GM12873 (cell line): ENCODE results near the gene SCN1B.

Source experiments
- CTCF ChIP-seq: IDR thresholded peaks from 2 replicates; pipeline ENCODE4 v1.5.1; 2012; ENCODE audit warnings: low read depth, mild to moderate bottlenecking, moderate library complexity, low read length, control low read depth; ENCODE audit not compliant: insufficient read depth; ENCODE audit errors: missing control alignments

Gene SCN1B

DNA sequence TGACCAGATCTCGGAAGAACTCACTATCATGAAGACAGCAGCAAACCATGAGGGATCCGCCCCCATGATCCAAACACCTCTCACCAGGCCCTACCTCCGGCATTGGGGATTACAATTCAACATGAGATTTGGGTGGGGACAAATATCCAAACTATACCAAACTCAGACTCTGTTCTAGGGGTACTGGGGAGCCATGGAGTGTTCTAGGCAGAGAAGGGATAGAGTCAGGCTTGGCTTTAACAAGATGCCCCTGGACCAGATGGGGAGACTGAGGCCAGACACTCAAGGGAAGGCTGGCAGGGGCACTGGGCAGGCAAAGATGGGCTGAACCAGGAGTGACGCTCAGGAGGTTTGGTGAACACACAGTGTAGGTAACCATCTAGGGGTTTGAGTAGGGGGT, 11.9 kb upstream of the SCN1B start:
- TF ChIP-seq CTCF, result no peak

DNA sequence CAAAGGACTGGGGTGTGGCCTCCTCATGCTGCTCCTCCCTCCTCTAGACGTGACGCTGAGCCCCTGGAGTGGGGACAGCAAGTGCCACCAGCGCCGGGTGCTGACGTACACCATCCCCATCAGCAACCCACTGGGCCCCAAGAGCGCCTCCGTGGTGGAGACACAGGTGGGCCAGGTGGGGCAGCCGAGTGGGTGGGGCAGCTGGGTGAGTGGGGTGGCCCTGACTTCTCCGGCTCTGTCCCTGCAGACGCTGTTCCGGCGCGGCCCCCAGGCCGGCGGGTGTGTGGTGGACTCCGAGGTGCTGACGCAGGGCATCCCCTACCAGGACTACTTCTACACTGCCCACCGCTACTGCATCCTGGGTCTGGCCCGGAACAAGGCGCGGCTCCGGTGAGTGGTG, 11.1 kb upstream of the SCN1B start:
- no peak for TF ChIP-seq CTCF

GRCh38 chr19:35021016-35021415, 9.3 kb upstream of the SCN1B start:
- TF ChIP-seq CTCF, result no peak

- TF ChIP-seq CTCF, result no peak
Observed at GRCh38 chr19:35021596-35021995, 8.7 kb upstream of the SCN1B start.

DNA sequence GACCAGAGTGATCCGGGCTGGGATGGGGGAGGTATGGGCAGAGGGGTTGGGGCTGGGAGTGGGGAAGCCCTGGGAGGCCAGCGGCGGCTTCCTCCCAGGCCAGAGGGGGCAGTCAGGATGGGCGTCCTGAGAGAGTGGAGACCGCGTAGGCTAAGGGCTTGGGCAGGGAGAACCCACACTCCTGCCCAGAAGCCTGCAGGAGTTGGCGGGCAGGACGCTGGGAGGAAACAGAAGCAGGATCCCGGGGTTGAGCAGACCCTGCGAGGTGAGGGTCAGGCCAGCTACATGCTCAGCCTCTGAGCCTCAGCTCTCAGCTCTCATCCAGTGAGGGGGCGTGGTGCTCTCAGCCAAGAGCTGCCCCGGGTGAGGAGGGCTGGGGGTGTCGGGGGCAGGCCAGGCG, 7.8 kb upstream of the SCN1B start:
- no peak for TF ChIP-seq CTCF

DNA sequence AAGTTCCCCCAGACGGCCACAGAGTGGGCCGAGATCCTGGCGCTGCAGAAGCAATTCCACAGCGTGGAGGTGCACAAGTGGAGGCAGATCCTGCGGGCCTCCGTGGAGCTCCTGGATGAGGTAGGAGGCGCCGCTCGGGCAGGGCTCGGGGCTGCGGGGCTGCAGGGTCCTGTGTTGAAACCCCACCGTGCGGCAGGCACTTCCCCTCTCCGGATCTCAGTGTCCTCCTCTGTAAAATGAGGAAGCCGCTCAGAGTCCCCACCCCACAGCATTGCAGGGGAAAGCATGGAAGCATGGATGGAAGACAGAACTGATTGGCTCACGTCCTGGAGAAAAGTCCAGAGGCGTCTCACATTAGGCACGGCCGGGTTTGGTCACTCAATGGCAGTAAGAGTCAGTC, 6.8 kb upstream of the SCN1B start:
- TF ChIP-seq CTCF, result no peak

GRCh38 chr19:35024095-35024494, 6.2 kb upstream of the SCN1B start:
- TF ChIP-seq CTCF, result no peak

GRCh38 chr19:35025969-35026368, 4.3 kb upstream of the SCN1B start:
- TF ChIP-seq CTCF, result no peak
